OCI-LY7 (cell line): ENCODE results near the gene VAT1L.

Experiments
- CTCF ChIP-seq: fragments of 200-600 bp; sonication (generic); conservative IDR thresholded peaks from 2 replicates; pipeline ENCODE4 v1.5.1; 2014; ENCODE audit warnings: mild to moderate bottlenecking, antibody characterized with exemption, low read length, moderate library complexity, mixed read lengths
- EZH2phosphoT487 ChIP-seq: fragments of 200-600 bp; sonication (generic); IDR thresholded peaks from 2 replicates; pipeline ENCODE4 v1.6.1; 2018; ENCODE audit warnings: low read depth, borderline replicate concordance, mild to moderate bottlenecking, mixed run types, antibody characterized with exemption, low read length, moderate library complexity, mixed read lengths

DNA sequence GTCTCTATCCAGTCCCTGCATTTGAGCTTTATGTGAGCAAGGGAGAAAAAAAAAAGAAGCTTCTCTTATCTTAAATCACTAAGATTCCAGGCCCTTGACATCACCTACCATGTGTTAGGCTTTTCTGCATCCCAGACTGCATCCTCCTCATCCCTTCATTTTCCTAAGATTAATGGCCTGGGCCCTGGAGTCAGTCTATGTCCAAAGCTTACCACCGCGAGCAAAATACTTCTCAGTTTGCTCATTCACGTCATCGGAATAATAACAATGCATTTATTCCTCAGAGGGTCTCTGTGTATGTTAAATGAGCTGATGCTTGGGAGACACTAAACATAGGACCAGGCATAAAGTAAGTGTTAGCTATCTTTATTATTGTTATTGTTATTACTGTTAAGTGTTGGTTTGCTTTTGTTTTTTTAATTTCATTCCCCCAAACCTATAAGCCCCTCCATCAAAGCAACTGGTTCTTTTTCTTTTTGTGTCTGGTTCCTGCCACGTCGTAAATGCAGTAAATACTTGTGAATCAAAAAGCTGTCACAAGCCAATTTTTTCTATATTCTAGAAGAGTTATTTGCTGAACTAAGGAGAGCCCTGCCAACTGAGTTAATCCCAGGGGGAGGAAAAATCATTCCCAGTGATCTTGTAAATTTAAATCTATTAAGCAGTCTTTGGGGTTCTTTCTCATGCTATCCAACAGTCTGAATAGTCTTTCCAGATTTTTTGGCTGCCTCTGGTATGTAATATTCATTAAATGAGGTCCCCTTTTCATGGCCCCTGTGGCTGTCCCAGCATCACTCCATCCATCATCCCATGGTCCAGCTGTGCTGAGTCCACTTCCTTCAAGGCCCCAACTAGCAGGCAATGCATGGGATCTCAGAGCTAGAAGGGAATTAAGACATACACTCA is 46.5 kb downstream of the VAT1L start:
- no peak for TF ChIP-seq CTCF
- no peak for TF ChIP-seq EZH2phosphoT487
